ENCODE measurements around the gene SLFN14.
"Not testable (repeated sequence)": the region's sequence is repeated elsewhere in the genome, so short reads cannot be mapped to it uniquely, and the experiment has no call there.

The SLFN14 gene

DNA sequence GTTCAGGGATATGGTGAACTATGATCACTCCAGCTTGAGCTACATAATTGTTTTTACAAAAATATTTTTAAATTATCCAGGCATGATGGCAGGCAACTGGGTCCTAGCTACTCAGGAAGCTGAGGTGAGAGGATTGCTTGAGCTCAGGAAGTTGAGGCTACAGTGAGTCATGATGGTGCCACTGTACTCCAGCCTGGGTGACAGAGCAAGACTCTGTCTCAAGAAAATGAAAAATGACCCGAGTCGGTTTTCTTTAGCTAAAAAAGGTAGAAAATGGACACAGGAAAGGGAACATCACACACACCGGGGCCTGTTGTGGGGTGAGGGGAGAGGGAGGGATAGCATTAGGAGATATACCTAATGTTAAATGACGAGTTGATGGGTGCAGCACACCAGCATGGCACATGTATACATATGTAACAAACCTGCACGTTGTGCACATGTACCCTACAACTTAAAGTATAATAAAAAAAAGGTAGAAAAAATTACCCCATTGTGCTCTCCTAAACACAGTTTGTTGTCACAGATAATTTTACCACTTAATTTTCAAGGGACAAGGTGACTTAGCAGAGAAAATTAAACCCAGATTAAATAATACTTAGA, 38.9 kb downstream of the SLFN14 start:
- DNase-seq (ENCODE audit: low read depth in 2 of 2): not testable (repeated sequence)

DNA sequence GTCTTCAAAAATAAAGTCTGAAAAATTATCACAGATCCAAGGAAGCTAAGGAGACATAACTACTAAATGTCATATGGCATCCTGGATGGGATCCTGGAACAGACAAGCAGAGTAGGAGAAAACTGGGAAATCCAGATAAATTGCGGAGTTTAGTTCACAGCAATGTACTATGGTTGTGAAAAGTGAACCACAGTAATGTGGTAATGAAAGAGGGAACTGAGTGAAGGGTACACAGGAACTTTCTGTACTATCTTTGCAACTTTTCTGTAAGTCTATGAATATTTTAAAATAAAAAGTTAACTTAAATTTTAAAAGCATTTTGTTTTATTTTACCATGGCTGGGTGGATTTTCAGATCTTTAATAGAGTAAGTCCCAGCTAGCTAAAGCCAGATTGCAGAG, 39.5 kb downstream of the SLFN14 start:
- no peak for DNase-seq (ENCODE audit: low read depth in 2 of 2)

DNA sequence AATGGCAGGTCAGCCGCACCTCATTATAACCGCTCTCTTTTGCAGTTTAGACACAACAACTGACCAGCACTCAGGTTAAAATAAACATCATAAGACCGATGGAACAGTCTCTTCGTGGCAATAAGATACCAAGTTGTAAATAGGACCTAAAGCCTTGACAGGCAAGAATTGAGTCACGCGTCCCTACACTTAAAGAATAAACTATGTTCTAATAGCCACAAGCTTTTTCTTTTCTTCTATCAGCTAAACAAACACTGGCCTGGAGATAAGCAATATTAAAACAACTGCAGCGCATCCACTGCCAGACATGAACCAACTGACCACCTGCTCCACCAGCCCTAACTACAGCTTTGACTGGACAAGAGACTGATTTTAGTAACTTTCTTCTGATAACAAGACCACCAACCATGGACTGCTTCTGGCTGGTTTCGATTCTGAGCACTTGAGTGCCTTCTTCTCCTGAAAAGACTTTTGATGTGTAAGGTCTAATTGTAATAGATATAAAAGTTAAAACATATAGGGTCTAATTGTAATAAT, 40.6 kb downstream of the SLFN14 start:
- no peak for DNase-seq (ENCODE audit: low read depth in 2 of 2)

DNA sequence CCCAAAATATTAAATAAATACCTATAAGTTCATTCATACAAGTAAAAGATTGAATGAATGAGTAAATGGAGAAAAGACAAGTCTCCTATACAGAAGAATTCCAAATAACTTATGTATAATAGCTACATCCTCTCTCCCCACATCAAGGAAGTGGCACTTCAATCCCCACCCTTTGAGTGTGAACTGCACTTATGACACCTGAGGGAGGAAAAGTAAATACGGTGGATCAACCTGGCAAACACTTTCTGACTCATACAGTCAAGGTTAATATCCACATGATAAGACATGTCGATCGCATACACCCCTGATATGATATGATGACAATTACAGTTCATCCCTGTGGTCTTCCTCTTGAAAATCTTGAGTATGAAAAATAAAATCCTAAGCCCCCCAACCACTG, 41.2 kb downstream of the SLFN14 start:
- no peak for DNase-seq (ENCODE audit: low read depth in 2 of 2)

DNA sequence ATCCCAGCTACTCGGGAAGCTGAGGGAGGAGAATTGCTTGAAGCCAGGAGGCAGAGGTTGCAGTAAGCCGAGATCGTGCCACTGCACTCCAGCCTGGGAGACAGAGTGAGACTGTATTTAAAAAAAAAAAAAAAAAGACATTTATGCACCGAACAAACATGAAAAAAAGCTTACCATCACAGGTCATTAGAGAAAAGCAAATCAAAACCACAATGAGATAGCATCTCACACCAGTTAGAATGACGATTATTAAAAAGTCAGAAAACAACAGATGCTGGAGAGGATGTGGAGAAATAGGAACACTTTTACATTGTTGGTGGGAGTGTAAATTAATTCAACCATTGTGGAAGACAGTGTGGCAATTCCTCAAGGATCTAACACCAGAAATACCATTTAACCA, 42.2 kb downstream of the SLFN14 start:
- DNase-seq (ENCODE audit: low read depth in 2 of 2): not testable (repeated sequence)

DNA sequence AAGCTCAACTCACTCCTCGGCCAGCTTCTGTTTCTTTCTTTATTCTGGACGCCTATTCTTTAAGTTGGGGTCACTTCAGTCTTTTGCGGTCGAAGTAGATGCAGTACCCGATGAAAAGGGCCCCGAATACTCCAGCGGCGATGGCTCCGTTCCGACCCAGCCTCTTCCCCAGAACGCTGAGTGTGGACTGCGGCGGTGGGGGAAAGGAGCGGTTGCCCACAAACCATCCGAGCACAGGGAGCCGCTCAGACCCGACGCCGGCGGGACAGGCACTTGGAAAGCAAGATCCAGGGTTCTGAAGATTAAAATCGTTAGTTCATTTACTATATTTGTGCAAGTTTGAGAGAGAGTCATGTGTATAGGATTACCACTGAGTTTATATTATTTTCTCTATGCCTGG, 45.6 kb downstream of the SLFN14 start:
- no peak for DNase-seq (ENCODE audit: low read depth in 2 of 2)

DNA sequence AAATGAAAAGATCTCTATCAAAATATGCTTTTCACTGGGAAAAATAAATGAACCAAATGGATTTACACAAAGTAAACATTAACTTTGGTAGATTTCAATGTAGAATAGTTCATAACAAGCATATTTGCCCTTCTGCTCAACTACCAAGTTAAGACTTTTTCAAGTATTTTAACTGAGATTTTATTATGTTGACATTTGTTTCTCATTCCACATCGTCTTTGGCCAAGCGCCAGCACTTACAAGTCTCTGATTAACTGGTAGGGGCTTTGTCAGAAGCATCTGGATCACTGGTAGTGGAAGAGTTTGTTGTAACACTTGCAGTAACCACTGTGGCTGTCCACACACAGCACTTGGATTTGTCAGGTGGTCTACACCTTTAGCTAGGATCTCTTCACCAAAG, 46.1 kb downstream of the SLFN14 start:
- DNase-seq (ENCODE audit: low read depth in 2 of 2): peak in 1 of 2 experiments; percentile 2
